Prostate gland (tissue), 2 donors: Measurements from ENCODE around the gene HARBI1. TPM values are rescaled to one million over a fixed set of nuclear protein-coding genes. Genes with fewer than 3 reads are reported as not detected.

Experiments used
- DNase-seq: peaks from one replicate; pipeline ENCODE4 v3.0.0-alpha.2; 2019; ENCODE audit warnings: low spot score
- H3K27ac ChIP-seq, 2 donors: fragments of 200-600 bp; sonication (generic); 2 replicates each; pipeline ENCODE4 v1.5.1; 2017 to 2019
- H3K27me3 ChIP-seq: fragments of 200-600 bp; sonication (generic); replicated peaks from 2 replicates; pipeline ENCODE4 v1.5.1; 2019; ENCODE audit not compliant: insufficient read depth
- H3K36me3 ChIP-seq, 2 donors: fragments of 200-600 bp; sonication (generic); 1 replicate in 1 of 2; 2 replicates in 1 of 2; pipeline versions ENCODE4 v1.5.1 to v1.8.1; 2017 to 2019
- H3K4me1 ChIP-seq: fragments of 200-600 bp; sonication (generic); replicated peaks from 2 replicates; pipeline ENCODE4 v1.5.1; 2019
- H3K4me3 ChIP-seq, 2 donors: fragments of 200-600 bp; sonication (generic); 2 replicates each; pipeline ENCODE4 v1.5.1; 2017 to 2019
- H3K9me3 ChIP-seq: fragments of 200-600 bp; sonication (generic); 2 replicates; pipeline ENCODE4 v1.5.1; 2017
- CTCF ChIP-seq, 4 experiments: fragments of 200-600 bp in 2 of 4; fragments of 450-650 bp in 2 of 4; sonication (generic) in 2 of 4; IDR thresholded peaks; 1 replicate in 3 of 4; 2 replicates in 1 of 4; pipeline ENCODE4 v1.5.1; 2016 to 2019; ENCODE audit warnings: antibody characterized with exemption in 4 of 4, mild to moderate bottlenecking in 2 of 4, moderate library complexity in 2 of 4
- POLR2A ChIP-seq: fragments of 450-650 bp; IDR thresholded peaks from one replicate; pipeline ENCODE4 v1.6.1; 2016; ENCODE audit warnings: antibody characterized with exemption, mild to moderate bottlenecking
- POLR2AphosphoS5 ChIP-seq: sonication (generic); formaldehyde crosslinking; IDR thresholded peaks from one replicate; pipeline ENCODE4 v1.6.1; 2017; ENCODE audit warnings: antibody characterized with exemption
- WGBS: methylation state at CpG from one replicate; pipeline ENCODE4 v1.1.5; 2018; 5-methylcytosine and 5-hydroxymethylcytosine counted together
- intact Hi-C: fragments of 100-400 bp; cut with DNase I; formaldehyde crosslinking; loops from one replicate; pipeline ENCODE4 v1.14.2; 2022
- total RNA-seq, 2 donors: library from RNA; depleted of rRNA; stranded (reverse); fragments of >200 nt; gene quantifications; one replicate each; pipeline ENCODE4 v1.1.0, GENCODE V29; 2016

HARBI1 gene
- total RNA-seq, 2 donors from 2014 or later, result 3.1 to 4.1 TPM

GRCh38 chr11:46630237-46630636 lies 13.2 kb upstream of the HARBI1 start:
- Histone ChIP-seq H3K27ac (no peak overlapping the region), H3K27me3 (no peaks in the 10 kb centered on the region), H3K4me1 (no peaks in the 10 kb centered on the region), H3K4me3 (no peak overlapping the region), H3K9me3 (no peaks in the 10 kb centered on the region), H3K36me3 (no peaks in the 10 kb centered on the region)
- no peak for DNase-seq
- 97% methylated on average over 1 of the region's 1 CpG for WGBS
- intact Hi-C loops, result no loop called here
- TF ChIP-seq POLR2AphosphoS5, result no peak
- no peak for TF ChIP-seq POLR2A
- TF ChIP-seq CTCF (IDR thresholded peaks at IDR 0.05), result no peak

- Histone ChIP-seq H3K27me3 (no peaks in the 10 kb centered on the region), H3K4me3 (no peak overlapping the region), H3K36me3 (no peaks in the 10 kb centered on the region), H3K27ac (no peak overlapping the region), H3K4me1 (no peaks in the 10 kb centered on the region), H3K9me3 (no peaks in the 10 kb centered on the region)
- no peak for TF ChIP-seq POLR2A
- no peak for TF ChIP-seq POLR2AphosphoS5
- no peak for TF ChIP-seq CTCF (IDR thresholded peaks at IDR 0.05)
- DNase-seq, result no peak
- WGBS, result 89% methylated on average over 6 of the region's 6 CpGs
- intact Hi-C loops, result no loop called here
Observed at GRCh38 chr11:46628961-46629360, 11.9 kb upstream of the HARBI1 start.

GRCh38 chr11:46625406-46625805 lies 8.4 kb upstream of the HARBI1 start:
- TF ChIP-seq POLR2AphosphoS5 (no peak), POLR2A (no peak), CTCF (IDR thresholded peaks at IDR 0.05) (no peak)
- H3K27me3 ChIP-seq, result no peaks in the 10 kb centered on the region
- no peak overlapping the region for H3K27ac ChIP-seq
- WGBS, result 89% methylated on average over 3 of the region's 3 CpGs
- DNase-seq, result no peak
- no peak overlapping the region for H3K4me3 ChIP-seq
- no peaks in the 10 kb centered on the region for H3K4me1 ChIP-seq
- no peaks in the 10 kb centered on the region for H3K36me3 ChIP-seq
- H3K9me3 ChIP-seq, result no peaks in the 10 kb centered on the region
- intact Hi-C loops, result no loop called here

GRCh38 chr11:46618837-46619236 lies 1.8 kb upstream of the HARBI1 start:
- 71% methylated on average over 6 of the region's 6 CpGs for WGBS
- Histone ChIP-seq H3K27me3 (no peaks in the 10 kb centered on the region), H3K27ac (no peak overlapping the region), H3K36me3 (no peaks in the 10 kb centered on the region), H3K4me1 (no peaks in the 10 kb centered on the region), H3K4me3 (peak overlapping the region in 1 of 2 donors; percentile 96), H3K9me3 (no peaks in the 10 kb centered on the region)
- intact Hi-C loops, result loop anchor here (5.0 kb wide), 1 partner anchor 232 kb away; no protein-coding TSS in a partner anchor
- no peak for DNase-seq
- no peak for TF ChIP-seq CTCF (IDR thresholded peaks at IDR 0.05)
- no peak for TF ChIP-seq POLR2AphosphoS5
- TF ChIP-seq POLR2A, result no peak

- WGBS, result 0% methylated on average over 9 of the region's 9 CpGs
- no peak for DNase-seq
- Histone ChIP-seq H3K27me3 (no peaks in the 10 kb centered on the region), H3K9me3 (no peaks in the 10 kb centered on the region), H3K27ac (peak overlapping the region; percentile 92 to 95), H3K4me3 (peak overlapping the region; percentile 84 to 96), H3K36me3 (no peaks in the 10 kb centered on the region), H3K4me1 (no peaks in the 10 kb centered on the region)
- intact Hi-C loops, result loop anchor here (2.0 to 5.0 kb wide), 2 partner anchors 83 to 231 kb away; partner anchors contain the start of genes ARHGAP1 and ZNF408
- TF ChIP-seq POLR2A (no peak), CTCF (IDR thresholded peaks at IDR 0.05) (no peak), POLR2AphosphoS5 (no peak)
Observed at GRCh38 chr11:46617972-46618314, 916 bp upstream of the HARBI1 start.
